GM23338 (cell line): ENCODE results near the gene WDR77. TPM values are rescaled to one million over a fixed set of nuclear protein-coding genes. Genes with fewer than 3 reads are reported as not detected.

Experiments used
- ATAC-seq: fragments of 200-7000 bp; cut with Tn5 transposase; 3 replicates; pipeline ENCODE4 v1.9.1; 2020
- DNase-seq: peaks from one replicate; pipeline ENCODE4 v3.0.0-alpha.2; 2015; ENCODE audit warnings: low spot score
- H2AFZ ChIP-seq: fragments of 200-600 bp; sonication (generic); 2 replicates; pipeline ENCODE4 v1.8.0; 2016; ENCODE audit warnings: antibody characterized with exemption, mild to moderate bottlenecking, moderate library complexity
- H3F3A ChIP-seq: fragments of 200-600 bp; sonication (generic); replicated peaks from 2 replicates; pipeline ENCODE4 v1.8.0; 2017; ENCODE audit warnings: antibody characterized with exemption, mixed run types, low read depth
- H3K27ac ChIP-seq: fragments of 200-600 bp; sonication (generic); 2 replicates; pipeline ENCODE4 v1.6.1; 2016; ENCODE audit warnings: low read depth
- H3K27me3 ChIP-seq: fragments of 200-600 bp; sonication (generic); 2 replicates; pipeline ENCODE4 v1.8.0; 2016; ENCODE audit warnings: mild to moderate bottlenecking, mixed run types, moderate library complexity; ENCODE audit not compliant: insufficient read depth
- H3K36me3 ChIP-seq: fragments of 200-600 bp; sonication (generic); 2 replicates; pipeline ENCODE4 v1.8.0; 2016; ENCODE audit warnings: mild to moderate bottlenecking; ENCODE audit not compliant: insufficient read depth
- H3K4me1 ChIP-seq: fragments of 200-600 bp; sonication (generic); 2 replicates; pipeline ENCODE4 v1.8.0; 2016; ENCODE audit warnings: mild to moderate bottlenecking, moderate library complexity; ENCODE audit not compliant: insufficient read depth
- H3K4me2 ChIP-seq: fragments of 200-600 bp; sonication (generic); 2 replicates; pipeline ENCODE4 v1.7.1; 2017; ENCODE audit warnings: mixed run types
- H3K4me3 ChIP-seq: fragments of 200-600 bp; sonication (generic); 2 replicates; pipeline ENCODE4 v1.6.1; 2016; ENCODE audit warnings: mixed run types
- H3K79me2 ChIP-seq: fragments of 200-600 bp; sonication (generic); replicated peaks from 2 replicates; pipeline ENCODE4 v1.8.0; 2017; ENCODE audit warnings: mild to moderate bottlenecking; ENCODE audit not compliant: insufficient read depth
- H3K9me2 ChIP-seq: fragments of 200-600 bp; sonication (generic); 2 replicates; pipeline ENCODE4 v1.8.0; 2017; ENCODE audit not compliant: insufficient read depth
- H4K20me1 ChIP-seq: fragments of 200-600 bp; sonication (generic); replicated peaks from 2 replicates; pipeline ENCODE4 v1.8.0; 2017; ENCODE audit warnings: mild to moderate bottlenecking; ENCODE audit not compliant: insufficient read depth
- H3K27ac Mint-ChIP-seq: 2 replicates; pipeline ENCODE4 v1.8.0; 2020; ENCODE audit warnings: inconsistent platforms, mild to moderate bottlenecking, moderate library complexity, mixed read lengths
- H3K27me3 Mint-ChIP-seq: 3 replicates; pipeline ENCODE4 v1.8.0; 2022; ENCODE audit warnings: low read depth, mild to moderate bottlenecking, moderate library complexity, mixed read lengths, inconsistent platforms; ENCODE audit not compliant: insufficient read depth, poor library complexity
- H3K36me3 Mint-ChIP-seq: 3 replicates; pipeline ENCODE4 v1.8.0; 2021; ENCODE audit warnings: low read depth, mild to moderate bottlenecking, inconsistent platforms, moderate library complexity, mixed read lengths
- H3K4me1 Mint-ChIP-seq: 3 replicates; pipeline ENCODE4 v1.8.0; 2020; ENCODE audit warnings: mild to moderate bottlenecking, inconsistent platforms, mixed read lengths
- H3K4me3 Mint-ChIP-seq: 3 replicates; pipeline ENCODE4 v1.8.0; 2021; ENCODE audit warnings: moderate library complexity, mild to moderate bottlenecking, inconsistent platforms, mixed read lengths
- H3K9me3 Mint-ChIP-seq: 3 replicates; pipeline ENCODE4 v1.8.0; 2020; ENCODE audit warnings: moderate library complexity, mild to moderate bottlenecking, inconsistent platforms, mixed read lengths
- CREB1 ChIP-seq: fragments of 250-450 bp; sonication (Bioruptor Pico); IDR thresholded peaks from 2 replicates; pipeline ENCODE4 v1.5.0; 2020; ENCODE audit warnings: low read depth, mild to moderate bottlenecking, moderate library complexity
- EZH2 ChIP-seq: fragments of 200-600 bp; sonication (generic); IDR thresholded peaks from one replicate; pipeline ENCODE4 v1.8.0; 2017; ENCODE audit warnings: antibody characterized with exemption, mild to moderate bottlenecking, low read depth; ENCODE audit not compliant: unreplicated experiment
- EZH2phosphoT487 ChIP-seq: fragments of 200-600 bp; sonication (generic); IDR thresholded peaks from one replicate; pipeline ENCODE4 v1.8.1; 2018; ENCODE audit warnings: antibody characterized with exemption; ENCODE audit not compliant: unreplicated experiment
- JUNB ChIP-seq: IDR thresholded peaks from one replicate; pipeline ENCODE4 v1.6.1; 2016; ENCODE audit warnings: antibody characterized with exemption; ENCODE audit not compliant: unreplicated experiment
- NANOG ChIP-seq: IDR thresholded peaks from 2 replicates; pipeline ENCODE4 v1.6.1; 2016; ENCODE audit warnings: antibody characterized with exemption, borderline replicate concordance
- POLR2AphosphoS5 ChIP-seq: IDR thresholded peaks from 2 replicates; pipeline ENCODE4 v1.6.1; 2016; ENCODE audit warnings: antibody characterized with exemption, low read depth
- STAT1 ChIP-seq: IDR thresholded peaks from one replicate; pipeline ENCODE4 v1.6.1; 2016; ENCODE audit warnings: antibody characterized with exemption; ENCODE audit not compliant: unreplicated experiment
- ZNF114 ChIP-seq: fragments of 250-450 bp; sonication (Bioruptor Pico); IDR thresholded peaks from 2 replicates; pipeline ENCODE4 v1.5.0; 2020; ENCODE audit warnings: mild to moderate bottlenecking, moderate library complexity
- ZNF331 ChIP-seq: fragments of 250-450 bp; sonication (Bioruptor Pico); IDR thresholded peaks from 2 replicates; pipeline ENCODE4 v1.5.0; 2020; ENCODE audit warnings: low read depth, mild to moderate bottlenecking, moderate library complexity
- polyA plus RNA-seq: library from polyadenylated mRNA; unstranded; fragments of >200 nt; fragmentation: Nextera tagmentation; extraction: Ambion mirVana; gene quantifications from 2 replicates; pipeline ENCODE4 v1.2.1, GENCODE V29; 2016
- total RNA-seq: library from RNA; depleted of rRNA; stranded (reverse); fragments of >200 nt; shearing (Covaris generic); gene quantifications from 2 replicates; pipeline ENCODE4 v1.2.3, GENCODE V29; 2014
- TF ChIP-seq, protein P1 (sequence below): IDR thresholded peaks from 2 replicates; pipeline ENCODE4 v1.6.1; 2016; ENCODE audit warnings: antibody characterized with exemption
- TF ChIP-seq, protein P2 (sequence below): fragments of 250-450 bp; sonication (Bioruptor Pico); IDR thresholded peaks from 2 replicates; pipeline ENCODE4 v1.5.0; 2020; ENCODE audit warnings: mild to moderate bottlenecking, moderate library complexity
- TF ChIP-seq, protein P3 (sequence below): IDR thresholded peaks from one replicate; pipeline ENCODE4 v1.6.1; 2018; ENCODE audit warnings: antibody characterized with exemption; ENCODE audit not compliant: unreplicated experiment

WDR77 gene
- total and polyA plus RNA-seq, 2 experiments from 2014 or later: 85.9 to 111 TPM

DNA sequence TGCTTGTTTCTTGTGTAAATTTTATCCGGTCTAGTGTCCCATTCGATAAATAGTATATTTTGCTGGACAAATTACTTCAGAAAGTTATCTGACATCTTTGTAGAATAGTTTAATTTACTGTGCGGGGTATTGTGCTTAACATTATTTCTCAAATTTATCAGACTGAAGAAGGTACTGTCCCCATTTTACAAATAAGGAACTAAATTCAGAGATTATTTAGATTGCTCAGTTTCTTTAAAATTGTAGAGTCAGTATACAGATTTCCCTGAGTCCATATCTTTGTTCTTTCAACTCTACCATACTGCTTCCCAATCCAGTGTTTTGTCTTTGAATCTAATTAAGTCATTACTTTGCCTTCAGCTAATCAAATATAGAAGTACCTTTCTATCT, 6.6 kb upstream of the WDR77 start (continued):
- TF ChIP-seq, protein P1, sequence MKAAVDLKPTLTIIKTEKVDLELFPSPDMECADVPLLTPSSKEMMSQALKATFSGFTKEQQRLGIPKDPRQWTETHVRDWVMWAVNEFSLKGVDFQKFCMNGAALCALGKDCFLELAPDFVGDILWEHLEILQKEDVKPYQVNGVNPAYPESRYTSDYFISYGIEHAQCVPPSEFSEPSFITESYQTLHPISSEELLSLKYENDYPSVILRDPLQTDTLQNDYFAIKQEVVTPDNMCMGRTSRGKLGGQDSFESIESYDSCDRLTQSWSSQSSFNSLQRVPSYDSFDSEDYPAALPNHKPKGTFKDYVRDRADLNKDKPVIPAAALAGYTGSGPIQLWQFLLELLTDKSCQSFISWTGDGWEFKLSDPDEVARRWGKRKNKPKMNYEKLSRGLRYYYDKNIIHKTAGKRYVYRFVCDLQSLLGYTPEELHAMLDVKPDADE: no peak

DNA sequence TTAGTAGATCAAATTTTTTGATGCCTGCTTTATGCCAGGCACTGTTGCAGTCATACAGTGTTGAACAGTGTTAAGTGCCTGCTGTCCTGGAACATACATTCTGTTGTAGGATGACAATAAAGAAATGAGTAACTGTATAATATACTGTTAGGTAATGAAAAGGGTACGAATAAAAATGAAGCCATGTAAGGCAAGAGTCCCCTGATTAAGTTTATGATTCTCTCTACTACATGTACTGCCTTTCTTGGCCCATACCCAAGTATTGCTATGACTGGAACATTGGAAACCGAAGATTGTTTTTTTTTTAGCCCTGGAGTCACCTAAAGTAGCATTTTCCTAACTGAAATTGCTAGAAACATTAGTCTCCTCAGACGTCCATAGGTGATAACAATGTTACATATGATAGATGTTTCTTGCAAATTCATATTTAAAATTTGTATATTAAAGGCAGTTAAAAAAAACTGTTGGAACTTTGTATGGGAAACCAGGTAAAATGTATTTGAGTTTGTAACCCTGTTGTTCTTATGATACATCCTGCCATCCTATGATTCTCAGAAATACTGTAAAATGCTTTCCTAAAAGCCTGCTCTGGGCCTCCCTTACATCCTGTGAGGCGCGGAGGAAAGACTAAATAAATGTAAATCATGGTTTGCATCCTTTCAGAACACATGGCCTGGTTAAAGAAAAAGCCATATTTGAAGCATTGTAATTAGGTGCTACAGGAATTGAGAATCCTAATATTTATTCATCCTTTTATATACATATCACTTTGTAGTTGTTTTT, 6.0 kb upstream of the WDR77 start:
- Histone ChIP-seq H3K27me3 (no peaks in the 10 kb centered on the region), H3K36me3 (peaks cover 37% of the 10 kb centered on the region), H3F3A (no peaks in the 10 kb centered on the region), H3K27ac (no peak overlapping the region), H3K4me2 (no peak overlapping the region), H3K4me1 (0 out of 2 replicates have a peak, but pooled peaks cover 5% of the 10 kb centered on the region), H3K9me2 (no peaks in the 10 kb centered on the region), H3K79me2 (peaks cover 36% of the 10 kb centered on the region), H3K4me3 (no peak overlapping the region), H2AFZ (no peak overlapping the region), H4K20me1 (0 out of 2 replicates have a peak, but pooled peaks cover 3% of the 10 kb centered on the region)
- H3K4me3 Mint-ChIP-seq: no peak overlapping the region
- H3K36me3 Mint-ChIP-seq: peaks cover 57% of the 10 kb centered on the region
- H3K4me1 Mint-ChIP-seq: peaks cover 6% of the 10 kb centered on the region
- ATAC-seq: no peak
- no peaks in the 10 kb centered on the region for H3K27me3 Mint-ChIP-seq
- H3K27ac Mint-ChIP-seq: no peak overlapping the region
- no peaks in the 10 kb centered on the region for H3K9me3 Mint-ChIP-seq
- DNase-seq: no peak
- TF ChIP-seq, protein P1: no peak
- TF ChIP-seq ZNF331 (no peak), STAT1 (no peak), ZNF114 (CRISPR knock-in tag) (no peak), NANOG (no peak), POLR2AphosphoS5 (no peak), EZH2phosphoT487 (no peak), JUNB (no peak), EZH2 (no peak), CREB1 (CRISPR knock-in tag) (no peak)
- TF ChIP-seq, protein P2, sequence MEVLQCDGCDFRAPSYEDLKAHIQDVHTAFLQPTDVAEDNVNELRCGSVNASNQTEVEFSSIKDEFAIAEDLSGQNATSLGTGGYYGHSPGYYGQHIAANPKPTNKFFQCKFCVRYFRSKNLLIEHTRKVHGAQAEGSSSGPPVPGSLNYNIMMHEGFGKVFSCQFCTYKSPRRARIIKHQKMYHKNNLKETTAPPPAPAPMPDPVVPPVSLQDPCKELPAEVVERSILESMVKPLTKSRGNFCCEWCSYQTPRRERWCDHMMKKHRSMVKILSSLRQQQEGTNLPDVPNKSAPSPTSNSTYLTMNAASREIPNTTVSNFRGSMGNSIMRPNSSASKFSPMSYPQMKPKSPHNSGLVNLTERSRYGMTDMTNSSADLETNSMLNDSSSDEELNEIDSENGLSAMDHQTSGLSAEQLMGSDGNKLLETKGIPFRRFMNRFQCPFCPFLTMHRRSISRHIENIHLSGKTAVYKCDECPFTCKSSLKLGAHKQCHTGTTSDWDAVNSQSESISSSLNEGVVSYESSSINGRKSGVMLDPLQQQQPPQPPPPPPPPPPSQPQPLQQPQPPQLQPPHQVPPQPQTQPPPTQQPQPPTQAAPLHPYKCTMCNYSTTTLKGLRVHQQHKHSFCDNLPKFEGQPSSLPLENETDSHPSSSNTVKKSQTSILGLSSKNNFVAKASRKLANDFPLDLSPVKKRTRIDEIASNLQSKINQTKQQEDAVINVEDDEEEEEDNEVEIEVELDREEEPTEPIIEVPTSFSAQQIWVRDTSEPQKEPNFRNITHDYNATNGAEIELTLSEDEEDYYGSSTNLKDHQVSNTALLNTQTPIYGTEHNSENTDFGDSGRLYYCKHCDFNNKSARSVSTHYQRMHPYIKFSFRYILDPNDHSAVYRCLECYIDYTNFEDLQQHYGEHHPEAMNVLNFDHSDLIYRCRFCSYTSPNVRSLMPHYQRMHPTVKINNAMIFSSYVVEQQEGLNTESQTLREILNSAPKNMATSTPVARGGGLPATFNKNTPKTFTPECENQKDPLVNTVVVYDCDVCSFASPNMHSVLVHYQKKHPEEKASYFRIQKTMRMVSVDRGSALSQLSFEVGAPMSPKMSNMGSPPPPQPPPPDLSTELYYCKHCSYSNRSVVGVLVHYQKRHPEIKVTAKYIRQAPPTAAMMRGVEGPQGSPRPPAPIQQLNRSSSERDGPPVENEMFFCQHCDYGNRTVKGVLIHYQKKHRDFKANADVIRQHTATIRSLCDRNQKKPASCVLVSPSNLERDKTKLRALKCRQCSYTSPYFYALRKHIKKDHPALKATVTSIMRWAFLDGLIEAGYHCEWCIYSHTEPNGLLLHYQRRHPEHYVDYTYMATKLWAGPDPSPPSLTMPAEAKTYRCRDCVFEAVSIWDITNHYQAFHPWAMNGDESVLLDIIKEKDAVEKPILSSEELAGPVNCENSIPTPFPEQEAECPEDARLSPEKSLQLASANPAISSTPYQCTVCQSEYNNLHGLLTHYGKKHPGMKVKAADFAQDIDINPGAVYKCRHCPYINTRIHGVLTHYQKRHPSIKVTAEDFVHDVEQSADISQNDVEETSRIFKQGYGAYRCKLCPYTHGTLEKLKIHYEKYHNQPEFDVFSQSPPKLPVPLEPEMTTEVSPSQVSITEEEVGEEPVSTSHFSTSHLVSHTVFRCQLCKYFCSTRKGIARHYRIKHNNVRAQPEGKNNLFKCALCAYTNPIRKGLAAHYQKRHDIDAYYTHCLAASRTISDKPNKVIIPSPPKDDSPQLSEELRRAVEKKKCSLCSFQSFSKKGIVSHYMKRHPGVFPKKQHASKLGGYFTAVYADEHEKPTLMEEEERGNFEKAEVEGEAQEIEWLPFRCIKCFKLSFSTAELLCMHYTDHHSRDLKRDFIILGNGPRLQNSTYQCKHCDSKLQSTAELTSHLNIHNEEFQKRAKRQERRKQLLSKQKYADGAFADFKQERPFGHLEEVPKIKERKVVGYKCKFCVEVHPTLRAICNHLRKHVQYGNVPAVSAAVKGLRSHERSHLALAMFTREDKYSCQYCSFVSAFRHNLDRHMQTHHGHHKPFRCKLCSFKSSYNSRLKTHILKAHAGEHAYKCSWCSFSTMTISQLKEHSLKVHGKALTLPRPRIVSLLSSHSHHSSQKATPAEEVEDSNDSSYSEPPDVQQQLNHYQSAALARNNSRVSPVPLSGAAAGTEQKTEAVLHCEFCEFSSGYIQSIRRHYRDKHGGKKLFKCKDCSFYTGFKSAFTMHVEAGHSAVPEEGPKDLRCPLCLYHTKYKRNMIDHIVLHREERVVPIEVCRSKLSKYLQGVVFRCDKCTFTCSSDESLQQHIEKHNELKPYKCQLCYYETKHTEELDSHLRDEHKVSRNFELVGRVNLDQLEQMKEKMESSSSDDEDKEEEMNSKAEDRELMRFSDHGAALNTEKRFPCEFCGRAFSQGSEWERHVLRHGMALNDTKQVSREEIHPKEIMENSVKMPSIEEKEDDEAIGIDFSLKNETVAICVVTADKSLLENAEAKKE (CRISPR knock-in tag): no peak
- TF ChIP-seq, protein P3, sequence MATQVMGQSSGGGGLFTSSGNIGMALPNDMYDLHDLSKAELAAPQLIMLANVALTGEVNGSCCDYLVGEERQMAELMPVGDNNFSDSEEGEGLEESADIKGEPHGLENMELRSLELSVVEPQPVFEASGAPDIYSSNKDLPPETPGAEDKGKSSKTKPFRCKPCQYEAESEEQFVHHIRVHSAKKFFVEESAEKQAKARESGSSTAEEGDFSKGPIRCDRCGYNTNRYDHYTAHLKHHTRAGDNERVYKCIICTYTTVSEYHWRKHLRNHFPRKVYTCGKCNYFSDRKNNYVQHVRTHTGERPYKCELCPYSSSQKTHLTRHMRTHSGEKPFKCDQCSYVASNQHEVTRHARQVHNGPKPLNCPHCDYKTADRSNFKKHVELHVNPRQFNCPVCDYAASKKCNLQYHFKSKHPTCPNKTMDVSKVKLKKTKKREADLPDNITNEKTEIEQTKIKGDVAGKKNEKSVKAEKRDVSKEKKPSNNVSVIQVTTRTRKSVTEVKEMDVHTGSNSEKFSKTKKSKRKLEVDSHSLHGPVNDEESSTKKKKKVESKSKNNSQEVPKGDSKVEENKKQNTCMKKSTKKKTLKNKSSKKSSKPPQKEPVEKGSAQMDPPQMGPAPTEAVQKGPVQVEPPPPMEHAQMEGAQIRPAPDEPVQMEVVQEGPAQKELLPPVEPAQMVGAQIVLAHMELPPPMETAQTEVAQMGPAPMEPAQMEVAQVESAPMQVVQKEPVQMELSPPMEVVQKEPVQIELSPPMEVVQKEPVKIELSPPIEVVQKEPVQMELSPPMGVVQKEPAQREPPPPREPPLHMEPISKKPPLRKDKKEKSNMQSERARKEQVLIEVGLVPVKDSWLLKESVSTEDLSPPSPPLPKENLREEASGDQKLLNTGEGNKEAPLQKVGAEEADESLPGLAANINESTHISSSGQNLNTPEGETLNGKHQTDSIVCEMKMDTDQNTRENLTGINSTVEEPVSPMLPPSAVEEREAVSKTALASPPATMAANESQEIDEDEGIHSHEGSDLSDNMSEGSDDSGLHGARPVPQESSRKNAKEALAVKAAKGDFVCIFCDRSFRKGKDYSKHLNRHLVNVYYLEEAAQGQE: no peak
